Psoas muscle (tissue), 8 donors: ENCODE measurements around the gene ADAMTS2. TPM values are rescaled to one million over a fixed set of nuclear protein-coding genes. Genes with fewer than 3 reads are reported as not detected.

Experiments used
- ATAC-seq, 4 donors: fragments of 200-7000 bp; cut with Tn5 transposase; one replicate each; pipeline ENCODE4 v1.9.1; 2020; ENCODE audit warnings: moderate library complexity in 3 of 4, mild to moderate bottlenecking in 2 of 4
- DNase-seq, 2 donors: peaks; one replicate each; pipeline ENCODE4 v3.0.0-alpha.2; 2020
- H3K27ac ChIP-seq: fragments of 200-600 bp; one replicate; pipeline ENCODE4 v1.8.0; 2022
- H3K27me3 ChIP-seq, 3 donors: fragments of 200-600 bp in 1 of 3; one replicate each; pipeline versions ENCODE4 v1.6.1 to v1.8.0; 2013 to 2022; ENCODE audit warnings: low read length in 2 of 3, mild to moderate bottlenecking in 2 of 3, moderate library complexity in 1 of 3; ENCODE audit not compliant: insufficient read depth in 3 of 3
- H3K36me3 ChIP-seq, 2 donors: fragments of 200-600 bp in 1 of 2; one replicate each; pipeline versions ENCODE4 v1.6.1 to v1.8.0; 2013 to 2022; ENCODE audit warnings: low read depth in 1 of 2, mild to moderate bottlenecking in 1 of 2, moderate library complexity in 1 of 2; ENCODE audit not compliant: insufficient read depth in 1 of 2
- H3K4me1 ChIP-seq: fragments of 200-600 bp; one replicate; pipeline ENCODE4 v1.8.0; 2022
- H3K4me3 ChIP-seq: fragments of 200-600 bp; one replicate; pipeline ENCODE4 v1.8.0; 2022; ENCODE audit warnings: mild to moderate bottlenecking
- H3K9me3 ChIP-seq: fragments of 200-600 bp; one replicate; pipeline ENCODE4 v1.8.0; 2022
- CTCF ChIP-seq: fragments of 200-600 bp; IDR thresholded peaks from one replicate; pipeline ENCODE4 v1.8.0; 2022; ENCODE audit warnings: antibody characterized with exemption
- WGBS, 3 donors: extraction: QIAGEN DNeasy Blood & Tissue Kit; methylation state at CpG; one replicate each; pipeline versions ENCODE4 v1.1.6 to v1.1.7; 2013; 5-methylcytosine and 5-hydroxymethylcytosine counted together
- intact Hi-C, 2 donors: fragments of 100-400 bp; cut with DNase I; formaldehyde crosslinking; loops; one replicate each; pipeline versions ENCODE4 v1.11.0 to v1.14.2; 2022
- polyA plus RNA-seq, 3 donors: library from polyadenylated mRNA; stranded (reverse); fragments of 200-250 nt; gene quantifications; one replicate each; pipeline ENCODE4 v1.2.3, GENCODE V29; 2013
- total RNA-seq, 4 donors: library from RNA; stranded (reverse); fragmentation: NEBNext Ultra II Directional in 2 of 4; extraction: Animal tissue kit (Norgen Biotek cat#: 25700) in 2 of 4; gene quantifications; one replicate each; pipeline versions ENCODE4 v1.2.1 to v1.2.4, GENCODE V29; 2021 to 2023
- donor health status: healthy with polysubstance abuse.
- donor health status: DM: no; HTN: no; CAD: no; lungs with moderate emphysema.
- donor health status: Bipolar disorder and iron deficiency.
- donor health status: healthy.
- donor health status: DM: yes; HTN: yes; CAD: no.
- donor health status: DM: no; HTN: no; CAD: no.
- donor health status: DM: no; HTN: no; CAD: no.
- donor health status: DM: yes; HTN: yes; CAD: no.

The ADAMTS2 gene
- total and polyA plus RNA-seq, 7 donors, result 0.83 to 3.7 (median 2.0) TPM

GRCh38 chr5:179256328-179257175 lies 88.7 kb downstream of the ADAMTS2 start:
- Histone ChIP-seq H3K36me3 (no peaks in the 10 kb centered on the region), H3K9me3 (no peaks in the 10 kb centered on the region), H3K4me3 (no peak overlapping the region), H3K27me3 (no peaks in the 10 kb centered on the region), H3K27ac (no peak overlapping the region), H3K4me1 (no peaks in the 10 kb centered on the region)
- WGBS, 3 donors, result 88% methylated on average over 23 of the region's 23 CpGs
- intact Hi-C loops, result no loop called here
- ATAC-seq (no peak), DNase-seq (no peak)
- no peak for TF ChIP-seq CTCF

- intact Hi-C loops, result no loop called here
- DNase-seq (peak in 1 of 2 donors; percentile 48), ATAC-seq (no peak)
- no peaks in the 10 kb centered on the region for H3K4me1 ChIP-seq
- no peak overlapping the region for H3K4me3 ChIP-seq
- no peak overlapping the region for H3K27ac ChIP-seq
- no peaks in the 10 kb centered on the region for H3K27me3 ChIP-seq
- no peaks in the 10 kb centered on the region for H3K36me3 ChIP-seq
- 94 to 98% (median 97%) methylated on average over 15 of the region's 15 CpGs for WGBS, 3 donors
- H3K9me3 ChIP-seq, result no peaks in the 10 kb centered on the region
- no peak for TF ChIP-seq CTCF
These were observed 89.5 kb downstream of the ADAMTS2 start for GRCh38 chr5:179255527-179256327.

- H3K27me3 ChIP-seq, result no peaks in the 10 kb centered on the region
- no peak for DNase-seq
- no peak overlapping the region for H3K27ac ChIP-seq
- H3K36me3 ChIP-seq, result no peaks in the 10 kb centered on the region
- H3K4me3 ChIP-seq, result no peak overlapping the region
- no peaks in the 10 kb centered on the region for H3K4me1 ChIP-seq
- TF ChIP-seq CTCF, result no peak
- ATAC-seq, result no peak
- intact Hi-C loops, result no loop called here
- WGBS, 3 donors, result 80 to 96% (median 81%) methylated on average over 5 of the region's 5 CpGs
- H3K9me3 ChIP-seq, result no peaks in the 10 kb centered on the region
These were observed 90.5 kb downstream of the ADAMTS2 start for GRCh38 chr5:179254638-179255271.

DNA sequence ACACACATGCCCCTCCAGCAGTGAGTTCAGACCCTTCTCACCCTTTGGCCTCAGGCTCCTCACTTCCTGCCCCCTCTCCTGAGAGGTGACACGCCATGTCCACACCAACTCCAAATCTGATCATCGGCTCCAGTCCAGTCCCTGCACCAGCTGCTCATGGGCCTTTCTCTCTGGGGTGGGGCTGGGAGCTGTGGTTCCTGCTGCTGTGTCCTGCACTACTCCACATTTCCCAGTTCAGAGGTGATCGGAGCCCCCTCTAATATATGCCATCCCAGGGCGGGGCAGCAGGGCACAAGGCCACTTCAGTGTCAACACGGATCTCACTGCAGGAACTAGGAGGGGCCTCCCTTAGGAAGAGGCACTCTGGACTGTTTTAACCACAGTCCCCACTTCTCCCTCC lies 91.5 kb downstream of the ADAMTS2 start:
- intact Hi-C loops, result no loop called here
- no peak for DNase-seq
- Histone ChIP-seq H3K27ac (no peak overlapping the region), H3K36me3 (no peaks in the 10 kb centered on the region), H3K9me3 (no peaks in the 10 kb centered on the region), H3K4me1 (no peaks in the 10 kb centered on the region), H3K27me3 (no peaks in the 10 kb centered on the region), H3K4me3 (no peak overlapping the region)
- 74 to 88% (median 75%) methylated on average over 5 of the region's 5 CpGs for WGBS, 3 donors
- TF ChIP-seq CTCF, result no peak
- no peak for ATAC-seq
